Activated T-helper 1 cell treated with anti-CD3 and anti-CD28 coated beads, Interleukin-2, amount 50 U/mL, for 16 hours (primary cell): ENCODE results near the gene BPNT1.
"Not testable (repeated sequence)": the region's sequence is repeated elsewhere in the genome, so short reads cannot be mapped to it uniquely, and the experiment has no call there.

ENCODE experiments used
- DNase-seq, 2 donors: peaks; one replicate each; pipeline ENCODE4 v3.0.0-alpha.2; 2020; ENCODE audit warnings: low read depth in 1 of 2, low spot score in 1 of 2

Gene BPNT1, protein sequence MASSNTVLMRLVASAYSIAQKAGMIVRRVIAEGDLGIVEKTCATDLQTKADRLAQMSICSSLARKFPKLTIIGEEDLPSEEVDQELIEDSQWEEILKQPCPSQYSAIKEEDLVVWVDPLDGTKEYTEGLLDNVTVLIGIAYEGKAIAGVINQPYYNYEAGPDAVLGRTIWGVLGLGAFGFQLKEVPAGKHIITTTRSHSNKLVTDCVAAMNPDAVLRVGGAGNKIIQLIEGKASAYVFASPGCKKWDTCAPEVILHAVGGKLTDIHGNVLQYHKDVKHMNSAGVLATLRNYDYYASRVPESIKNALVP

DNA sequence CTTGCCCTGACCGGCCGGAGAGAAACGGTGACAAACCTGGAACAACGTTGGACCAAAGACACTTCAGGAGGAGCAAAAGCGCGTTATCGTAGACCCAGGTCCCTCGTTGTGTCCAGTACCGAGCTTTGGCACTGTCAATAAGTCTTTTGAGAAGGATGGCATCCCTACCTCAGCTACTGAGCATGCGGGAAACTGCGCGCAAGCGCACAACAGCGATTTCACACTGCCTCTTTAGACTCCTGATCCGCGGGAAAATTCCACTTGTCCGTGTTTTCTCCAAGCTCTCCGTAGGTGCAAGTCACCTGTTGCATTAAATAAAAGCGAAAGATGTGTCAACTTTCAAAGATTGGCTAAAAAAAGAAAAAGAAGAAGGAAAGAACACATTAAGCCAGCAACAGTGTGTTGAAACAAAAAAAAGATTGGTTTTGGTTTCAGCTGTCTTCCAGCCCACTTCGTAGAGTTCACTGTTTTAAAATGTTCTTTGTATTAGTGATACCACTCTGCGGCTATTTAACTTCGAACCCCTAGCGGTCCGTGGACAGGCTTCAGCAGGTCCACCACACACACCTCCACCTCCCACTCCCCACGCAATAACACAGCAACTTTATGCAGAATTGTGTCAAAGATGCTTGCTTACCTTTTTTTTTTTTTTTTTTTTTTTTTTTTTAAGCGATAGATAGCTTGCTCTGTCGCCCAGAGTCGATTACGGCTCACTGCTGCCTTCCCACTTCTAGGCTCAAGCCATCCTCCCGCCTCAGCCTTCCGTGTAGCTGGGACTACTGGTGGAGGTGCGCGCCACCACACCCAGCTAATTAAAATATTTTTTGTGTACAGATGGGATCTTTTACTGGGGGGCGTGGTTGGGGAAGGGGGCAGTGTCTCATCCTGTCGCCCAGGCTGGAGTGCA is at the start of gene BPNT1:
BPNT1 (minus strand) TSS at position 139 of the 907 bp plus-strand sequence. CDS start 9,942 bp downstream, outside the sequence.
- DNase-seq: peak; percentile 92 to 96

DNA sequence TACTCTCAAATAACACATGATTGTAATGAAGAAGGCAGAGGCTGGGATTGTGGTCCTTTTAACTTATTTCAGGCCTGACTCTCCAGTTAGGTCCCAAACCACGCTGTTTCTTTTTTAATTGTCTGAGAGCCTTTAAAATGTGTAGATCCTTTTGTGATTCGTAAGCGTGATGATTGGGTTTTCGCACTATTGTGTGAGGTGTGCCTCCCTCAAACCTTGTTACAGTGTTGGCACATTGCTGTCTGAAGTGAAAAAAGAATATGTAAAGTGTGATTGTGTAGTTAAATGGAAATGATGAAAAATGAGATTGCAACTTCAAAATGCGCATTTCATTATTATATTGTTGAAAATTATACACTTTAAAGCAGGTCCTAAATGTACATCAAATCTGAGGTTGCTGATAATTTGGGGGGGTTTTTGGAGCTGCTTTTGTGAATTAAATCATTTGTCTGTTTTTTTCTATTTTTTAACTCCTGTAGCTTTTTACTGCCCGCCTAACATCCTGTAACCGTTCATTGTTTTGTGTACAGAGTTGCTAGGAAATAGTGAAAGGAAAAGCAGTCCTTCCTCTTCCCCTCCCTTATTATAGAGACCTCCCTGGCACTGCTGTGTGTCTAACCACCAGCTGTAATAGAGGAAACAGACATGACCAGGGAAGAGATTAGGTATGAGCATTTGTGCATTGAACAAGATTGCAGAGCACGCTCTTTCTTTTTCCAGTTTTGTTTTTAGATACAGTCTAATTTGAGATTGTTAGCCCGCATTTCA is 47.6 kb upstream of the BPNT1 start:
- DNase-seq: no peak

DNA sequence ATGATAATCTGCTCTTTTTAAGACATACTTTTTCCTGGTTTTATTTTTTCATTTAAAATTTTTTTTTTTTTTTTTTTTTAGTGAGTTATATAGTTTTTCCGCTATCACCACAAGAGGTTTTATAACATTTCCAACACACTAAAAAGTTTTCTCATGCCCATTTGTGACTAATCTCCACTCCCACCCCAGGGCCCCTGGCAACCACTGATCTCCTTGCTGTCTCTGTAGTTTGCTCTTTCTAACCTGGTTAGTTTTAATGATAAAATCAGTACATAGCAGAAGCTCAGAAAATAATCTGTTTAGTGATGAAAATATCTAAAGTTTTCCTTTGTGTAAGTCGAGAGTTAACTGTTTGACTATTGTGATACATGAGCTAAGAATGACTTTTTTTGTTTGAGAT is 46.2 kb upstream of the BPNT1 start:
- DNase-seq: no peak

DNA sequence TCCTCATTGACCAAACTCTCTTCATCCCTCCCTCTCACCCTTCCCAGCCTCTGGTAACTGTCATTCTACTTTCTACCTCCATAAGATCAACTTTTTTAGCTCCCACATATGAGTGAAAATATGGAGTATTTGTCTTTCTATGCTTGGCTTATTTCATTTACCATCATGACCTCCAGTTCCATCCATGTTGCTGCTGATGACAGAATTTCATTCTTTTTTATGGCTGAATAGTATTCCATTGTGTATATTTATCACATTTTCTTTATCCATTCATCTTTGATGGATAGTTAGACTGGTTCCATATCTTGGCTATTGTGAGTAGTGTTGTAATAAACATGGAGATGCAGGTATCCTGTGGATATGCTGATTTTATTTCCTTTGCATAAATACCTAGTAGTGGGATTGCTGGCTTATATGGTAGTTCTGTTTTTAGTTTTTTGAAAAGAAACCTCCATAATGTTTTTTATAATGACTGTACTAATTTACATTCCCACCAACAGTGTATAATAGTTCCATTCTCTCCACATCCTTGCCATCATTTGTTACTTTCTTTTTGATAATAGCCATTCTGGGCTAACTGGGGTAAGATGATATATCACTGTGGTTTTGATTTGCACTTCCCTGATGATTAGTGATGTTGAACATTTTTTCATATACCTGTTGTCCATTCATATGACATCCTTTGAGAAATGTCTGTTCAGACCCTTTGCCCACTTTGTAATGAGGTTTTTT is 40.1 kb upstream of the BPNT1 start:
- no peak for DNase-seq

DNA sequence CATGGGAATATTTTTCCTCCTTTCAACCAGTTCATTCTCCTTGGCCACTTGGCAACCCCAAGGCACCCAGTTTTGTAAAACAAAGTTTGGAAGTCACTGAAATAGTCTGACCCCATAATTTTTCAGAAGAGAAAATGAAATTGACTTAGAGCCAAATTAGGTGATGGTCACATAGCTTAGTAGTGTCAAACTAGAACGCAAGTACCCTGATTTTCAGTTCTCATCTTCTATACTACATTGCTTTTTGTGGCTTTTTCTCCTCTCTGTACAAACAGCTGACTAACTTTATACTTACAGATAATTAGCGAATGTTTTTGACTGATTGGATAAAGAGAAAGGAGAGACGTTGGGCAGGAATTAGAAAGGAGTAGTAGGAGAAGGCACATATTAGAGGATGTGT is 37.5 kb upstream of the BPNT1 start:
- no peak for DNase-seq

DNA sequence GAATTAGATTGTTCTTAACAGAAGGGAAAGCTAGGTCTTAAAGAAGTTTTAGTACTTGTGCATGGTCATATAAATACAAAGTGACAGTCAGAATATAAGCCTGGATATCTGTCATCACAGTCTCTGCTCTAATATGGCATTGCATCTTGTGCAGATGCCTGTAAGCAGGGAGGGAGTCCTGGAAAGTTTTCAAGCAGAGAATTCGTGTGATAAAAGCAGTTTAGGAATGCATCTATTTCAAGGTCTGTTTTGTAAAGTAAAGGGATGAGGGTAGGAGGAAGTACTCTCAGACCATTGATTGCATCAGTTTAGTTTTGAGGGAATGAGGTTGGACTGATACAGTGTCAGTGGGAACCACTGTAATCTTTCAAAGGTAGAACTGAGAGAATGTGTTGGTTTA is 35.0 kb upstream of the BPNT1 start:
- no peak for DNase-seq

DNA sequence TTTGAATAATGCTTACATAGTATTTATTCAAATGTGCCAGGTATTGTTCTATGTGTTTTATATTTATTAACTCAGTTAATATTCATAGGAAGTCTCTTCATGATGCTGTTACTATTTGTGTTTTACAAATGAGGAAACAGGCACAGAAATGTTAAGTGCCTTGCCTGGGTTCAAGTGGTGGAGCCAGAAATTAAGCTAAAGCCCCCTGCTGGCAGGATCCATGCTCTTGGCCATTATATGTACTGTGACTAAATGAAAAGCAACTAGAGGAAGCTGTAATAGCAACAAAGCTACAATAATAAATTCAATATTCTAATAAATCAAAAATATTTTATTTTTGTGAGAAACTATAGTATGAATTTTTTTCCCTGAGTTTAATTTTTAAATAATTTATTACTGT is 34.3 kb upstream of the BPNT1 start:
- no peak for DNase-seq

DNA sequence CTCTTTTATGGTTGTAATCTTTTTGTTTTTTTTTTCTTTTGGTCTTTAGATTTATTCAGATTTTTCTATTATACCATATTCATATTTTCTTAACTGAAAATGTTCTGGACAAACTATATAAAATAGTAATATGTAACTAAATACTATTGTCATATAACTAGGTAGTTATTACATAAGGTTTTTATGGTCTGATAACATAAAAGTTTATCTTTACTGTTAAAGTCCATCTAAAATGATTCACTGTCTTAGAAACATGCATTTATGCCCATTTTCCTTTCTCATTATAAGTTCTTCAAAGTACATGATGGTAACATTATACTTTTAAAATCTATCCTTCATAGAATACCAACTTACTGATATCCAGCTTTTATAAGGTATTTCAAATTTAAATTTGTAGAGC is 33.5 kb upstream of the BPNT1 start:
- DNase-seq: no peak

DNA sequence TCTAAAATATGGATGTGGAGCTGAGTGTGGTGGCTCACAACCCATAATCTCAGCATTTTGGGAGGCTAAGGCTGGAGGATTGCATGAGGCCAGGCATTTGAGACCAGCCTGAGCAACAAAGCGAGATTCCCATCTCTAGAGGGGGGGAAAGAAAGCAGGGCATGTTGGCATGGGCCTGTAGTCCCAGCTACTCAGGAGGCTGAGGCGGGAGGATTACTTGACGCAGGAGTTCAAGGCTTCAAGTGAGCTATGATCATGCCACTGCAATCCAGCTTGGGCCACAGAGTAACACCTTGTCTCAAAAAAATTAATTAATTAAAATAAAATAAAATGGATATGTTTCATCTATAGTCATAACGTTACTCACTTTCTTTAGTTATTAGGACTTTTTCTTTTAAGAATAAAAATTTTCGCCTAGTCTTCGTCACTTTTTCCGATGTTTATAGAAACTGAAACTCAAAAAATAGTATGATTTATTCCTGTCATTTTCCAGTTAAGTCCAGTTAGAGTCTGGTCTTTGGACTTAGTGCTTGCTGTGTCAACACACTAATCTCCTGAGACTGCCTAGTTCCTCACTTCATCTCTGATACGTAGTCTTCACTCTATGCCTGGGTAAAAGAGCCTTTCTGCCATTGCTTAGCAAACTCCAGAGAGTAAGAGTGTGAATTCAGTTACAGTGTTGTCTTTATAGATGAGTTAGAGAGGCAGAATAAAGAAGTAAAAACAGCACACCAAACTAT is 32.4 kb upstream of the BPNT1 start:
- DNase-seq: no peak

DNA sequence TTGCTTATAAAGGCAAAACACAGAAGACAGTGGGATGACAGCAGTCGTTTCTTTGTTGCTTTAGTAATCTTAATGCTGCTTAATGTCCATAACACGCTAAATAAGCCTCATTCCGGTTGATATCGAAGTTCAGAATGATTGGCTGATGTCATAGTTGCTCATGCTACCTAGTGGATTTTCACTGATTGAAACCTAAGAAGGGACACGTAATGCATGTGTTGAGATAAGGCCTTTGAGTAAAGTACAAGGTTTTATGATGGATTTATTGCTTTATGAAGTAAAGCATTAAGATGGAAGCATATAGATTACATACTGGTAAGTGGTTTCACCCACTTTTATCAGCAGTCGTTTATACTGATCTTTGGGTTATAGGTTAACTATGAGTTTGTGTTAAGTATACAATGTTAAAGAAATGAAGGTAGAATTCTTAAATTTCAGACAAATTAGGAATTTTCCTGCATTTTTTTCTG is 29.5 kb upstream of the BPNT1 start:
- no peak for DNase-seq

DNA sequence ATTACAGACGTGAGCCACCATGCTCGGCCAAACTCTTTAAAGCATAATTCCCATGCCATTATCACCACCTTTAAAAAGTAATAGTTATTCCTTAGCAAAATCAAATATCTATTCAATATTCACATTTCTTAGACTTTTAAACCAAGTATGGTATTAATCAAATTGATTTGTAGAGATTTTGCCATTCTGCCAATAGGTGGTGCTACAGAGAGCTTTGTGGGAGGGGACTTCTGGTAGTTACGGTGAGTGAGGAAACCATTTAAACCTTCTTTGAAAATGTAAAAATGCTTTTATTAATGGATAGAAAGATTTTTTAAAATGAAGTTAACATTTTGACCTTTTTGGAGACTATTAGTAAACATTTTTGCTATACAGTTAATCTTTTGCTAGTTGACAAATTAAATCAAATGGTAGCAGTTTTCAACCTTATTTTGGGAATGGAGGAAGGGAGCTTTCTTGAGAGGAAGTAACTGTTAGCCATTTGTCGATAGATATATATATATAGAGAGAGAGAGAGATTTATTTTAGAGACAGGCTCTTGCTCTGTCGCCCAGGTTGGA is 23.6 kb upstream of the BPNT1 start:
- no peak for DNase-seq

DNA sequence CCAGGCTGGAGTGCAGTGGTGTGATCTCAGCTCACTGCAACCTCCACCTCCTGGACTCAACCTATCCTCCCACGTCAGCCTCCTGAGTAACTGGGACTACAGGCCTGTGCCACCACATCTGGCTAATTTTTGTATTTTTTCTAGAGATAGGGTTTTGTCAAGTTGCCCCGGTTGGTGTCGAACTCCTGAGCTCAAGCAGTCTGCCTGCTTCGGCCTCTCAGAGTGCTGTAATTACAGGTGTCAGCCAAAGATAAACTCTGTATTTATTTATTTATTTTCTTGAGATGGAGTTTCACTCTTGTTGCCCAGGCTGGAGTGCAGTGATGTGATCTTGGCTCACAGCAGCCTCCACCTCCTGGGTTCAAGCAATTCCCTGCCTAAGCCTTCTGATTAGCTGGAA is 23.0 kb upstream of the BPNT1 start:
- DNase-seq: not testable (repeated sequence)

DNA sequence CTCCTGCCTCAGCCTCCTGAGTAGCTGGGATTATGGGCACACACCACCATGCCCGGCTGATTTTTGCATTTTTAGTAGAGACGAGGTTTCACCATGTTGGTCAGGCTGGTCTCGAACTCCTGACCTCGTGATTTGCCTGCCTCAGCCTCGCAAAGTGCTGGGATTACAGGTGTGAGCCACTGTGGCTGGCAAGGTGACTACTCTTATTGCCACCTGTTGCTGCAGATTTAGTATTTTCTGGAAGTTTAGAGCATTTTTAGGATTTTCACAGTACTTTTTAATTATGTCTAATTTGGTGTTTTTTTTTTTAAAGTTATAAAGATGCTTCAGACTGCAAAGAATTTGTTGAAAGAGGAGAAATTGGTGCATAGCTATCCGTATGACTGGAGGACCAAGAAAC is 20.9 kb upstream of the BPNT1 start:
- DNase-seq: not testable (repeated sequence)

DNA sequence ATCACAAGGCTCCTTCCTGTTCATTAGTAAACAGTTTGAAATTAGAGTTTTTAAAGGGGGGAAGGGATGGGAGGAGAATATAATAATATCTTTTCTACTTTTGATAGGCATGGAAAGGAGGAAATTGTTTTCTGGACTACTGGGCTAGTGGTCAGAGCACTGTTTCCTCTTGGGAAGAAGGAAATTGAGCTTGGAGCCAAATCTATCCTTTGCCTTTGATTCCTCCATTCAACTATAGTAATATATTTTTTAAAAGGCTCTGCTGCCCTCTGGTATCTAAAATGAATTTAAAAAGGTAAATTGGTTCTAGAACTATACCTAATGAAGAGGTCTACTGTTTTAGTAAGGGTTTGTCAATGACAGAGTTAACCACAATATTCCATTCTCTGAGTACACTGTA is 10.2 kb upstream of the BPNT1 start:
- DNase-seq: no peak

DNA sequence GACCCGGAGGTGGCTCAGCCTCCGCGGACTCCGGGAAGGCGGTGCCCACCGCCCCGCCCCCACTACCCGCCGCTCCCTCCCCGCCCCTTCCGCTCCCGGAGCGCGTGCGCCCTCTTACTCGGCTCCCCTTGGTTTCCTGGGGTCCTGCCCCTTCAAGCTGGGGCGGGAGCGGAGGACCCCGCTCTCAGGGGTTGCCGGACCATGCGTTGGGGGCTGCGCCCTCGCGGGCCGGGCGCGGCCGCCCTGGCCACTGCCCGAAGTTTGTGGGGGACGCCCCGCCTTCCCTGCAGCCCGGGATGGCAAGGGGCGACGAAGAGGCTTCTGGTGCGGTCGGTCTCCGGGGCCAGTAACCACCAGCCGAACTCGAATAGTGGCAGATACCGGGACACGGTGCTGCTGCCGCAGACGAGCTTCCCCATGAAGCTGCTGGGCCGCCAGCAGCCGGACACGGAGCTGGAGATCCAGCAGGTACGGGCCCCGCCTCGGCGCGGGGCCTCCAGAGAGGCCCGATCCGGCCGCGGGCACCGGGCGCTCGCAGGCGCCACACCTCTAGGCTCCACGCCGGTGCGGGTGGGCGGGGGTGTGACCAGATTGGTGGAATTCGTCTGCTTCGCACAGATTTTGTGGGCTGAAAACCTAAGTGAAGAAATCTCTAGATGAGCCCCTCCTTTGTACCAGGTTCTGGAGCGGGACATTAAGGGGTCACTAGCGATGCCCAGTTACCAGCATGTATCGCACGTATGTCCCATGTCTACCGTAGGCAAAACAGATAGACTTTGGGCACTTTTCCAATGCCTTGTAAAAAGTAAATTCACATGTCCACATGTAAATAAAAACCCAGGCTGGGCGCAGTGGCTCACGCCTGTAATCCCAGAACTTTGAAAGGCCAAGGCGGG is 4.7 kb upstream of the BPNT1 start, which contains the start of gene IARS2:
IARS2 (plus strand) TSS at position 117 of the 896 bp plus-strand sequence; CDS start at position 202, 85 bp downstream.
- DNase-seq: peak; percentile 87 to 90

DNA sequence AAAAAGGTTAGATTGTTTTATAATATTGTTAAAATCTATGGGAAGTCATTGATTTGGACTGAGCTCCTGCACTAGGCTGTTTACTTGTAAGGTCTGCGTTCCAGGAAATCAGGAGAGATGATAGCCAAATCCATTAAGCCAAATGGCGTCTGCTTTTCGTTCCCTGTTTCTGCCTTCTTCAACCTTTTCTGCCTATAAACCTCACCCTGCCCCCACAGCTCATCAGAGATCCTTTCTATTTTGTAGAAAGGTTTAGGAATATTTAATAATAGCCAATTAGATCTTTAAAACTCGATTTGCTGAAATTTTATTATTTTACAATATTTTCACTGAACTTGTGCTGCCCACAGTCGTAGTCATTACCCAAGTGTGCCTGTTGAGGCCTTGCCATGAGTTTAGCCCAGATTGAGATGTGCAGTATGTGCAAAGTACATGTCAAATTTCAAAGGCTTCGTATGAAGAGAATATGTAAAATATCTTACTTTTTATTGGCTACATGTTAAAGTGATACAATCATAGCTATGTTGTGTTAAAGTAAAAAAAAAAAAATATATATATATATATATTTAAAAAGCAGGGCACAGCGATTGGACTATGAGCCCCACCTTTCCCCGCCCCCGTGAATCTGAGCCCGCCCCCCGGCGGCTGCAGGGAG is 3.9 kb upstream of the BPNT1 start:
- DNase-seq: no peak

DNA sequence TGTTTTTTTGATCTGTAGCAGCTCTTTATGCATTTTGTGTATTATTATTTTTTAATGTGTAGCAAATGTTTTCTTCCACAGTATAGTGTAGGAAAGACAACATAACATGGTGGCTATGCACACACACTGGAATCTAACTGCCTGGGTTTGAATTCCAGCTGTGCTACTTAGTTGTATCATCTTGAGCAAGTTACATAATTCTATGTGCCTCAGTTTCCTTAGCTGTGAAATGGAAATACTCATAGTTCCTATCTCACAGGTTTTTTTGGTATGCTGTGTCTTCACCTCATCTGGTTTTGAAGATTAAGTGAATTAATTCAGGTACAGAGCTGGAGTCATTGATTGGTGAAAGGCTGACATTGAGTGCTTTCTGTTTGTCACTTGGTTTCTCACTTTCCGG is 3.1 kb upstream of the BPNT1 start:
- no peak for DNase-seq

DNA sequence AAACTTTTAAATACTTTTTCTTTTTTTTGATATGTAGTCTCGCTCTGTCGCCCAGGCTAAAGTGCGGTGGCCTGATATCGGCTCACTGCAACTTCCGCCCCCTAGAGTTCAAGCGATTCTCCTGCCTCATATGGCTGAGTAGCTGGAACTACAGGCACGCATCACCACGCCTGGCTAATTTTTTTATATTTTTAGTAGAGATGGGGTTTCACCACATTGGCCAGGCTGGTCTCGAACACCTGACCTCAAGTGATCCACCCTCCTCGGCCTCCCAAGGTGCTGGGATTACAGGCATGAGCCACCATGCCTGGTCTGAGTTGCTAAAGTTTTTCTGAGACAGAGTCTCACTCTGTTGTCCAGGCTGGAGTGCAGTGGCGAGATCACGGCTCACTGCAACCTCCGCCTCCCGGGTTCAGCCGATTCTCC is 3.3 kb downstream of the BPNT1 start:
- DNase-seq: not testable (repeated sequence)
